Caco-2 (cell line): Measurements from ENCODE around the gene NCAM2. TPM values are rescaled to one million over a fixed set of nuclear protein-coding genes. Genes with fewer than 3 reads are reported as not detected.

Experiments
- BruUV-seq: library from RNA; stranded (reverse); fragments of 400-500 nt; replicated peaks from 2 replicates; lab custom pipeline; 2021; lab: Mats Ljungman, UMichigan
- CTCF ChIA-PET: fragments of 300-600 bp; sonication (Branson Sonifier 250); formaldehyde crosslinking; loops from one replicate; lab custom pipeline; 2022; ENCODE audit warnings: antibody characterized with exemption; lab: Charles Lee
- POLR2A ChIA-PET: fragments of 300-600 bp; sonication (Branson Sonifier 250); formaldehyde crosslinking; loops from one replicate; lab custom pipeline; 2022; ENCODE audit warnings: antibody characterized with exemption; lab: Charles Lee
- DNase-seq, 2 experiments: peaks; one replicate each; pipeline versions ENCODE4 v3.0.0 to v3.0.0-alpha.2; 2020 to 2022
- H3K27me3 ChIP-seq: replicated peaks from 2 replicates; pipeline ENCODE4 v1.6.0; 2011; ENCODE audit warnings: low read length; ENCODE audit not compliant: control insufficient read depth, insufficient read depth
- H3K36me3 ChIP-seq: 2 replicates; pipeline ENCODE4 v1.5.1; 2011; ENCODE audit warnings: low read length; ENCODE audit not compliant: control insufficient read depth, insufficient read depth
- H3K4me1 ChIP-seq: fragments of 250-450 bp; sonication (Bioruptor Pico); 2 replicates; pipeline ENCODE4 v1.5.1; 2020; ENCODE audit warnings: mild to moderate bottlenecking
- H3K4me3 ChIP-seq: 2 replicates; pipeline ENCODE4 v1.5.1; 2011; ENCODE audit warnings: low read depth, mild to moderate bottlenecking, control low read depth, low read length
- H3K9me3 ChIP-seq: fragments of 250-450 bp; sonication (Bioruptor Pico); 2 replicates; pipeline ENCODE4 v1.5.1; 2020; ENCODE audit warnings: mild to moderate bottlenecking, moderate library complexity
- H3K27ac Mint-ChIP-seq: one replicate; pipeline ENCODE4 v1.8.0; 2022; ENCODE audit warnings: mixed read lengths; ENCODE audit not compliant: unreplicated experiment
- H3K27me3 Mint-ChIP-seq: one replicate; pipeline ENCODE4 v1.8.0; 2022; ENCODE audit warnings: mixed read lengths; ENCODE audit not compliant: insufficient read depth, unreplicated experiment
- H3K36me3 Mint-ChIP-seq: one replicate; pipeline ENCODE4 v1.8.0; 2022; ENCODE audit warnings: mild to moderate bottlenecking, mixed read lengths; ENCODE audit not compliant: insufficient read depth, unreplicated experiment
- H3K4me1 Mint-ChIP-seq: one replicate; pipeline ENCODE4 v1.8.0; 2022; ENCODE audit warnings: low read depth, mixed read lengths; ENCODE audit not compliant: unreplicated experiment
- H3K4me3 Mint-ChIP-seq: one replicate; pipeline ENCODE4 v1.8.0; 2022; ENCODE audit warnings: mild to moderate bottlenecking, moderate library complexity, mixed read lengths; ENCODE audit not compliant: unreplicated experiment
- H3K9me3 Mint-ChIP-seq: one replicate; pipeline ENCODE4 v1.8.0; 2022; ENCODE audit warnings: mixed read lengths; ENCODE audit not compliant: unreplicated experiment
- intact Hi-C: fragments of 100-400 bp; cut with micrococcal nuclease; formaldehyde crosslinking; loops from one replicate; pipeline ENCODE4 v1.10.0; 2022; ENCODE audit not compliant: unreplicated experiment
- total RNA-seq: library from RNA; stranded (reverse); gene quantifications from 2 replicates; pipeline ENCODE4 v1.2.3, GENCODE V29; 2022
- TF ChIP-seq, protein P1 (sequence below), 2 experiments: fragments of 200-600 bp in 1 of 2; IDR thresholded peaks; 1 replicate in 1 of 2; 2 replicates in 1 of 2; pipeline versions ENCODE4 v1.5.1 to v1.8.0; 2011 to 2022; ENCODE audit warnings: antibody characterized with exemption in 1 of 2, control low read depth in 1 of 2, inconsistent platforms in 1 of 2, low read depth in 1 of 2, low read length in 1 of 2, mild to moderate bottlenecking in 1 of 2, moderate library complexity in 1 of 2; ENCODE audit not compliant: insufficient read depth in 1 of 2, severe bottlenecking in 1 of 2, unreplicated experiment in 1 of 2

The NCAM2 gene
- total RNA-seq, 1 experiment from 2014 or later: not detected

DNA sequence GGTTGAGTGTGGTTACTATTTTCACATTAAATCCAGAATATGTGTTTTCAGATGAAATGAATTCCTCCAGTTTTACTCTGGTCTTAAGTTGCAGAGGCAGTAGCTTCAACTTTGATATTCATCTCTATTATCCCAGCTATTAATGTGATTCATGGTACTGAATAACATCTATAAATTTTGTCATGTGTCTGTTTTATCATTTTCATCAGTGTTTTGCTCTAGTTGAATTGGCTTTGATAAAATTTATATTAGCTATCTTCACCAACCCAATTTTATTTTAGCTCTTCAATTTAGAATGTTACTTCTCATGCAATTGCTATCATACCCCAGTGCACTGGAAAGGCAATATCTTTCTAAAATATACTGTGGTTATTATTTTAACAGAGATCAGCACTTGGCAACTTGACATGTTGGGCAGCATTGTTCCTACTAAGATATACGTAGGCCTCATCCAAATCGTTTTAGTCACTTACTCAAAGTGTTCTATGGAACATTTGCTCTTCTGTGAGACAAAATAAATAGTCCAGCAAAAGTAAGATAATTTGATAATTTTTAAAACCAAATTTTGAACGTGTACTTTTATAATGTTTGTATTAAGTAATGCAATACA, 184.3 kb downstream of the NCAM2 start:
- no peak overlapping the region for H3K27ac Mint-ChIP-seq
- peaks cover 2% of the 10 kb centered on the region for H3K27me3 Mint-ChIP-seq
- H3K9me3 ChIP-seq: no peaks in the 10 kb centered on the region
- CTCF ChIA-PET: no interaction called here
- no peaks in the 10 kb centered on the region for H3K4me1 Mint-ChIP-seq
- no peaks in the 10 kb centered on the region for H3K27me3 ChIP-seq
- no peak for DNase-seq
- no peak overlapping the region for H3K4me3 Mint-ChIP-seq
- H3K36me3 Mint-ChIP-seq: no peaks in the 10 kb centered on the region
- no peaks in the 10 kb centered on the region for H3K4me1 ChIP-seq
- TF ChIP-seq, protein P1, sequence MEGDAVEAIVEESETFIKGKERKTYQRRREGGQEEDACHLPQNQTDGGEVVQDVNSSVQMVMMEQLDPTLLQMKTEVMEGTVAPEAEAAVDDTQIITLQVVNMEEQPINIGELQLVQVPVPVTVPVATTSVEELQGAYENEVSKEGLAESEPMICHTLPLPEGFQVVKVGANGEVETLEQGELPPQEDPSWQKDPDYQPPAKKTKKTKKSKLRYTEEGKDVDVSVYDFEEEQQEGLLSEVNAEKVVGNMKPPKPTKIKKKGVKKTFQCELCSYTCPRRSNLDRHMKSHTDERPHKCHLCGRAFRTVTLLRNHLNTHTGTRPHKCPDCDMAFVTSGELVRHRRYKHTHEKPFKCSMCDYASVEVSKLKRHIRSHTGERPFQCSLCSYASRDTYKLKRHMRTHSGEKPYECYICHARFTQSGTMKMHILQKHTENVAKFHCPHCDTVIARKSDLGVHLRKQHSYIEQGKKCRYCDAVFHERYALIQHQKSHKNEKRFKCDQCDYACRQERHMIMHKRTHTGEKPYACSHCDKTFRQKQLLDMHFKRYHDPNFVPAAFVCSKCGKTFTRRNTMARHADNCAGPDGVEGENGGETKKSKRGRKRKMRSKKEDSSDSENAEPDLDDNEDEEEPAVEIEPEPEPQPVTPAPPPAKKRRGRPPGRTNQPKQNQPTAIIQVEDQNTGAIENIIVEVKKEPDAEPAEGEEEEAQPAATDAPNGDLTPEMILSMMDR (IDR thresholded peaks at IDR 0.05; ENCODE audit: insufficient read depth in 1 of 2, low read depth in 1 of 2, low read length in 1 of 2, severe bottlenecking in 1 of 2, unreplicated experiment in 1 of 2): no peak
- no TSS peak for BruUV-seq
- H3K36me3 ChIP-seq: no peaks in the 10 kb centered on the region
- POLR2A ChIA-PET: no interaction called here
- H3K9me3 Mint-ChIP-seq: no peaks in the 10 kb centered on the region
- intact Hi-C loops: no loop called here
- H3K4me3 ChIP-seq: no peak overlapping the region

DNA sequence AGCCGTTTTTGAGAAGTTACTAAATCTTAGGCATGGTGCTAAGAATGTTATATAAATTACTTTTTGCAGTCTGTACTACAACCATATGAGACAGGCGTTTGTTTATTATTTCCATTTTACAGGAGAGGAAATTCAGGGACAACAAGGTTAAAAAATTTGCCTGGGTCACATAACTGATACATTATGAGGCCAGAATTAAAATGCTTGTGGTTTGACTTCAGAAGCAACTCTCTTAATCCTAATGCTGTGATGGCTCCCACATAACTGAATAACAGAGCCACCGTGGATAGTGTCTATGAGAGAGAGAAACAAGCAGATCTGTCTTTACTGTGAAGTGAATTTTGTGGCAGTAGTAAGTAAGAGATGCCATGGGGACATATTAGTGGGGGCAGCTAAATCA, 184.9 kb downstream of the NCAM2 start:
- no peaks in the 10 kb centered on the region for H3K36me3 ChIP-seq
- no peak for DNase-seq
- no peaks in the 10 kb centered on the region for H3K4me1 Mint-ChIP-seq
- H3K27me3 Mint-ChIP-seq: peaks cover 2% of the 10 kb centered on the region
- no peak overlapping the region for H3K4me3 Mint-ChIP-seq
- no peaks in the 10 kb centered on the region for H3K36me3 Mint-ChIP-seq
- POLR2A ChIA-PET: no interaction called here
- H3K9me3 ChIP-seq: no peaks in the 10 kb centered on the region
- no peak overlapping the region for H3K27ac Mint-ChIP-seq
- no peak overlapping the region for H3K4me3 ChIP-seq
- intact Hi-C loops: no loop called here
- TF ChIP-seq, protein P1 (IDR thresholded peaks at IDR 0.05; ENCODE audit: insufficient read depth in 1 of 2, low read depth in 1 of 2, low read length in 1 of 2, severe bottlenecking in 1 of 2, unreplicated experiment in 1 of 2): no peak
- no peaks in the 10 kb centered on the region for H3K9me3 Mint-ChIP-seq
- BruUV-seq: no TSS peak
- no peaks in the 10 kb centered on the region for H3K27me3 ChIP-seq
- no peaks in the 10 kb centered on the region for H3K4me1 ChIP-seq
- CTCF ChIA-PET: no interaction called here

DNA sequence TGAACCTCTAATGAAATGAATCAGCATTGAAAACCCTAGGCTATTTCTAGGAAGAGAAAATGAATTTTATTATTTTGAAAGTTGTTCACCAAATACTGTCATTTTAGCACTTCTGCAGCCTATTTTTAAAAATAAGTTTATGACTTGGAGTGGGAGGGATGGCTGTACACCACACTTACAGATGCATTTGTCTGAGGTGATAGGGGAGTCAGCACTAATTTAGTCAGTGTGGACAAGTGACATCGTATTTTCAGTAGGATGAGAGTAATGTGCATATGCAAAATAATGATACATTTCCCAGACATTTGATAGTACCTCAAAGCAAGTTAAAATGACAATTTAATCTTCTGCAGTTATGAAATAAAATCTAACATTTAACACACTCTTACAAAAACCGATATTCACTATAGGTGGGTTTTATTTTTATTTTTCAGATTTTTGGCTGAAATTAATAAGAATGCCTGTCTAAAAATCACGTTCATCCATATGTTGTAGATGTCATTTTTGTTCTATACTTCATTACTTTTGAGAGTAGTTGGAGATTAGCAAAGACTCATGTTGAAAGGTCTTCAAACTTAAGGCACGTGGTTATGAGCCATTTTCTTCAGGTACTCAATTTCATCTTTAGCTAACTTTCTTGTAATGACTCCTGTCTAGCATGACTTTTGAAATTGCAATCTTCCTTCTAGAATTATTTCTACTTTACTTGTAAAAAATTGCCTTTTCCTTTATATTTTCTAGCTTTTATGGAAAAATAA, 186.7 kb downstream of the NCAM2 start:
- ChIA-PET CTCF (no interaction called here), POLR2A (no interaction called here)
- Mint-ChIP-seq H3K27ac (no peak overlapping the region), H3K27me3 (no peaks in the 10 kb centered on the region), H3K36me3 (no peaks in the 10 kb centered on the region), H3K9me3 (no peaks in the 10 kb centered on the region), H3K4me1 (no peaks in the 10 kb centered on the region), H3K4me3 (no peak overlapping the region)
- intact Hi-C loops: no loop called here
- no peak for DNase-seq
- Histone ChIP-seq H3K4me3 (no peak overlapping the region), H3K36me3 (no peaks in the 10 kb centered on the region), H3K9me3 (no peaks in the 10 kb centered on the region), H3K27me3 (no peaks in the 10 kb centered on the region), H3K4me1 (no peaks in the 10 kb centered on the region)
- TF ChIP-seq, protein P1 (IDR thresholded peaks at IDR 0.05; ENCODE audit: insufficient read depth in 1 of 2, low read depth in 1 of 2, low read length in 1 of 2, severe bottlenecking in 1 of 2, unreplicated experiment in 1 of 2): no peak
- BruUV-seq: no TSS peak
